AG09319 (cell line): Measurements from ENCODE around the gene FAM25A.
"Not testable (repeated sequence)": the region's sequence is repeated elsewhere in the genome, so short reads cannot be mapped to it uniquely, and the experiment has no call there.

Source experiments
- DNase-seq: peaks from one replicate; pipeline ENCODE4 v3.0.0-alpha.2; 2010; ENCODE audit warnings: low read depth; ENCODE audit errors: extremely low read depth
- TF ChIP-seq, protein P1 (sequence below): IDR thresholded peaks from 2 replicates; pipeline ENCODE4 v1.5.1; 2011; ENCODE audit warnings: low read depth, mild to moderate bottlenecking, inconsistent platforms, low read length, moderate library complexity

Gene FAM25A

DNA sequence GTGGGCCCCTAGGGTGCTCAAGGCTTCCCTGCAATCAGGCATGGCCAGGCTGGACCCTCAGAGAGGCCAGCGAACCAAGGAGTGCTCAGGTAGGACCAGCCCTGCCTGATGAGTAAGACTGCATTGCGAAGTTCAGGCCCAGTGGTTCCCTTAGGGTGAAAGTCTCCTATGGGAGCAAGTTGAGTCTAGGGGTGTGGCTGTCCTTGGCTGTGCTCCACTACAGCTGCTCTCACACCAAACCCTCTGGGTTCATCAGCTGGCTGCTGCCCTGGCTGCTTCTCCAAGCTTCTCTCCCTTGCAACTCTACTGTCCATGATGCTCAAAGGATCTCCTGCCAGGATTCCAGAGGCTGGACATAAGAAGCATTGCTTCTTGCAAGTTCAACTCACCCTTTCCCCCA is 18.7 kb downstream of the FAM25A start:
- no peak for DNase-seq
- TF ChIP-seq, protein P1, sequence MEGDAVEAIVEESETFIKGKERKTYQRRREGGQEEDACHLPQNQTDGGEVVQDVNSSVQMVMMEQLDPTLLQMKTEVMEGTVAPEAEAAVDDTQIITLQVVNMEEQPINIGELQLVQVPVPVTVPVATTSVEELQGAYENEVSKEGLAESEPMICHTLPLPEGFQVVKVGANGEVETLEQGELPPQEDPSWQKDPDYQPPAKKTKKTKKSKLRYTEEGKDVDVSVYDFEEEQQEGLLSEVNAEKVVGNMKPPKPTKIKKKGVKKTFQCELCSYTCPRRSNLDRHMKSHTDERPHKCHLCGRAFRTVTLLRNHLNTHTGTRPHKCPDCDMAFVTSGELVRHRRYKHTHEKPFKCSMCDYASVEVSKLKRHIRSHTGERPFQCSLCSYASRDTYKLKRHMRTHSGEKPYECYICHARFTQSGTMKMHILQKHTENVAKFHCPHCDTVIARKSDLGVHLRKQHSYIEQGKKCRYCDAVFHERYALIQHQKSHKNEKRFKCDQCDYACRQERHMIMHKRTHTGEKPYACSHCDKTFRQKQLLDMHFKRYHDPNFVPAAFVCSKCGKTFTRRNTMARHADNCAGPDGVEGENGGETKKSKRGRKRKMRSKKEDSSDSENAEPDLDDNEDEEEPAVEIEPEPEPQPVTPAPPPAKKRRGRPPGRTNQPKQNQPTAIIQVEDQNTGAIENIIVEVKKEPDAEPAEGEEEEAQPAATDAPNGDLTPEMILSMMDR, result no peak

DNA sequence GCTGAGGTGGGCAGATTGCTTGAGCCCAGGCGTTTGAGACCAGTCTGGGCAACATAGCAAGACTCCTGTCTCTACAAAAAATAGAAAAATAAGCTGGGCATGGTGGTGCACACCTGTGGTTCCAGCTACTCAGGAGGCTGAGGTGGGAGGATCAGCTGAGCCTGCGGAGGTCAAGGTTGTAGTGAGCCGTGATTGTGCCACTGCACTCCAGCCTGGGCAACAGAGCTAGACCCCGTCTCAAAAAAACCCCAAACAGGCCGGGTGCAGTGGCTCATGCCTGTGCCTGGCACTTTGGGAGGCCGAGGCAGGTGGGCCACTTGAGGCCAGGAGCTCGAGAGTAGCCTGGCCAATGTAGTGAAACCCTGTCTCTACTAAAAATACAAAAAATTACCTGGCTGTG is 23.5 kb downstream of the FAM25A start:
- not testable (repeated sequence) for DNase-seq

DNA sequence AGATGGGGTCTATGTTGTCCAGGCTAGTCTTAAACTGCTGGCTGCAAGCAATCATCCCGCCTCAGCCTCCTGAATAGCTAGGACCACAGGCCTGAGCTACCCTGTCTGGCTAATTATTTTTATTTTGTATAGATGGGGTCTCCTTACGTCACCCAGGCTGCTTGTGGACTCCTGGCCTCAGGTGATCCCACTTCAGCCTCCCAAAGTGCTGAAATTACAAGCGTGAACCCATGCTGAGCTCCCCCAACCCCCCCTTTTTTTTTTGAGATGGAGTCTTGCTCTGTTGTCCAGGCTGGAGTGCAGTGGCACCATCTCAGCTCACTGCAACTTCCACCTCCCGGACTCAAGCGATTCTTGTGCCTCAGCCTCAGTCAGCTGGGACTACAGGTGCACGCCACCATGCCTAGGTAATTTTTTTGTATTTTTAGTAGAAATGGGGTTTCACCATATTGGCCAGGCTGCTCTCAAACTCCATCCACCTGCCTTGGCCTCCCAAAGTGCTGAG is 25.4 kb downstream of the FAM25A start:
- TF ChIP-seq, protein P1, result no peak
- no peak for DNase-seq

DNA sequence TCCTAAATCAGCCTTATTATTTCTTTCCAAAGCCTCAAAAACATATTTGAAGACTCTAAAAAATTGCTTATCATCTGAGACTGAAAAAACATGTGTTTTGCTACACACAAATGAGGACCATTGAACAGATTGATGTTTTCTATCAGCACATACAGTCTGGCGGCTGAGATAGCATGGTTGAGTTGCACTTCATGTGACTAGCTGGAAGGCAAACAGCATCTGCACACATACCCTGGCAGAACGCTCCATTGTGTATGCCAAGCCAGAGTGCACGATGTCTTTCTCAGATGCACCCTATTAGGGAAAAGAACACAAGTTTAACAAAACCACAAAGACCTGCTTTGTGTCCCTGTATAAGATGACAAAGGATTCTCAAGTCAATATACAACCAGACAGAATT is 33.0 kb downstream of the FAM25A start:
- no peak for DNase-seq
- TF ChIP-seq, protein P1, result no peak

DNA sequence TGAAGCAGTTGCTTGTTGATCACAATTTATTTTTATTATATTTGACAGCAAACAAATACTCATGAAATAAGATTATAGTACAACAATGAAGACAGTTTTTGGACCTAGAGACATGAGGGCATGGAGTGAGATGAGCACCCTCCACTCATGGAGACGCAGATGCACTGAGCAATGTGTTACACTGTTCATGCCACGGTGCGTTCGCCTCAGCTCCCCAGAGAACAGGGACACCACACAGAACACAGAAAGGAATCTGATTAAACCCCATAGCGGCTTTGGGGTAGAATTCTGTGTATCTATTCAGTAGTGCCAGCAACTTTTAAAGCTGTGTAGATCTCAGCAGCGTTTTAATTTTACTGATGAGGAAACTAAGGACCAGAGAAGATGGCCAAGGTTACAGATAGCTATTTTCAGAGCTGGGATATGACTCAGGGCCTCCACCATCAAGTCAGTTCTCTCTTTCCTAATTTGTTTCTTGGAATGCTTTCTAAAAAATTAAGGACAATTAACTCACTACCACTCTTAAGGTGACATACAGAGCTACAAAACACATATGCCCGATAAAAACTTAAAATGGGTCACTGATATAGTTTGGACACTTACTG is 33.6 kb downstream of the FAM25A start:
- TF ChIP-seq, protein P1, result no peak
- DNase-seq, result no peak

DNA sequence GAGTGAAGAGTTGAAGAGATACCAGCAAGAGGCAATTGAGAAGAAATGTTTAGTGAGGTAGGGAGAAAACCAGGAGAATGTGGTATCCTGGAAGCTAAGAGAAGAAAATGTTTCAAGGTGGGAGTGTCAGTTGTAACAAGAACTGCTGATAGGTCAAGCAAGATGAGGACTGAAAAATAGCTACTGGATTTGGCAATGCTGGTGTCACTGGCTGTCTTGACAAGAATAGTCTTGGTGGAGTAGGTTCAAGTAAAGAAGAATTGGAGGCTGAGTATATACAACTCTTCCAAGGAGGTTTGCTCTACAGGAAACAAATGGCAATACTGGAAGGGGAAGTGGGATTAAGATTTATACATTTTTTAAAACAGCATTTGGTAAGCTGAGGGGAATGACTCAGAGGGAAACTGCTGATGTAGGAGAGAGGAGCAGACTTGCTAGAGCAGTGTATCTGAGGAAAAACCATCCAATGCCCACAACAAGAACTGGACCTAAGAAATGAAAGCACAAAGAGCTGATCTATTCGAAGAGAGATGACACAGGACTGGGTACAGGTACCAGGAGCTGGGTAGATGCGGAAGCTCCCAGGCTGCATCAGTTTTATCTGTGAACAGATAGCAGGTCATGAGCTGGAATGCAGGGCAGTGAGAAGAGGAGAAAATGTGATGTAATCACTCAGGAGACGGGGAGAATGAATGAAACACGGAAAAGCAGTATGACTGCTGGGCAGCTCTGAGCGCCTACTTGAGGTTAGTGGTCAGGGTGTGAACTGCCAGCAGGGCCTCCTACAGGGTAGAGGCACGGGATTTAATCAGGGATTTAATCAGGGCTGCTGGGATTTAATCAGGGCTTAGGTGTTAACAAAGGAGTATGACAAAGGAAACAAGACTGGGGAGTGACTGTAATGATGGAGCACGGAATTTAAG is 34.5 kb downstream of the FAM25A start:
- TF ChIP-seq, protein P1, result peak; percentile 27
- DNase-seq, result peak; percentile 7

DNA sequence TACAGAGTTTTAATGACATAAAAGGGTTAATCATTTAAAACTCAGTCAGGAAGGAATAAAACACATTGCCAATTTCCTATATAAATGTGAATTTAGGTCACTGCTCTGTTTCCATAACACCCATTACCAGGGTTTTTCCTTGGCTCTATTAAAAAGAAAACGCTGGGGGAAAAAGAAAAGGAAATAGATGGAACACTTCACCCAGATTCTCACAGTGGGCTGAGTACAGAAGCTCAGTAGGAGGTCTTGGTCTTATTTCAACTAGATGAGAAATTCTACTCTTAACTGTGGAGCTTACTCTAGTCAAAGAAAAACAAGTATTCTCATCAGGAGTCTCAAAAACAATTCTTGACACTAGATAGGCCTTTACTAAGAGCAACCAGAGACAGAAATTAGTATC is 38.1 kb downstream of the FAM25A start:
- TF ChIP-seq, protein P1, result no peak

More for the DNA sequence above, 38.1 kb downstream of the FAM25A start:
- no peak for DNase-seq
